Cardiac atrium fibroblast (primary cell): ENCODE data around the gene NECTIN3. TPM values are rescaled to one million over a fixed set of nuclear protein-coding genes. Genes with fewer than 3 reads are reported as not detected.

ENCODE experiments used
- total RNA-seq: library from RNA; depleted of rRNA; stranded (reverse); fragments of >200 nt; gene quantifications from 2 replicates; pipeline ENCODE4 v1.2.3, GENCODE V29; 2015

Gene NECTIN3, protein sequence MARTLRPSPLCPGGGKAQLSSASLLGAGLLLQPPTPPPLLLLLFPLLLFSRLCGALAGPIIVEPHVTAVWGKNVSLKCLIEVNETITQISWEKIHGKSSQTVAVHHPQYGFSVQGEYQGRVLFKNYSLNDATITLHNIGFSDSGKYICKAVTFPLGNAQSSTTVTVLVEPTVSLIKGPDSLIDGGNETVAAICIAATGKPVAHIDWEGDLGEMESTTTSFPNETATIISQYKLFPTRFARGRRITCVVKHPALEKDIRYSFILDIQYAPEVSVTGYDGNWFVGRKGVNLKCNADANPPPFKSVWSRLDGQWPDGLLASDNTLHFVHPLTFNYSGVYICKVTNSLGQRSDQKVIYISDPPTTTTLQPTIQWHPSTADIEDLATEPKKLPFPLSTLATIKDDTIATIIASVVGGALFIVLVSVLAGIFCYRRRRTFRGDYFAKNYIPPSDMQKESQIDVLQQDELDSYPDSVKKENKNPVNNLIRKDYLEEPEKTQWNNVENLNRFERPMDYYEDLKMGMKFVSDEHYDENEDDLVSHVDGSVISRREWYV
- 81.0 and 132 TPM in 2 replicates for total RNA-seq

DNA sequence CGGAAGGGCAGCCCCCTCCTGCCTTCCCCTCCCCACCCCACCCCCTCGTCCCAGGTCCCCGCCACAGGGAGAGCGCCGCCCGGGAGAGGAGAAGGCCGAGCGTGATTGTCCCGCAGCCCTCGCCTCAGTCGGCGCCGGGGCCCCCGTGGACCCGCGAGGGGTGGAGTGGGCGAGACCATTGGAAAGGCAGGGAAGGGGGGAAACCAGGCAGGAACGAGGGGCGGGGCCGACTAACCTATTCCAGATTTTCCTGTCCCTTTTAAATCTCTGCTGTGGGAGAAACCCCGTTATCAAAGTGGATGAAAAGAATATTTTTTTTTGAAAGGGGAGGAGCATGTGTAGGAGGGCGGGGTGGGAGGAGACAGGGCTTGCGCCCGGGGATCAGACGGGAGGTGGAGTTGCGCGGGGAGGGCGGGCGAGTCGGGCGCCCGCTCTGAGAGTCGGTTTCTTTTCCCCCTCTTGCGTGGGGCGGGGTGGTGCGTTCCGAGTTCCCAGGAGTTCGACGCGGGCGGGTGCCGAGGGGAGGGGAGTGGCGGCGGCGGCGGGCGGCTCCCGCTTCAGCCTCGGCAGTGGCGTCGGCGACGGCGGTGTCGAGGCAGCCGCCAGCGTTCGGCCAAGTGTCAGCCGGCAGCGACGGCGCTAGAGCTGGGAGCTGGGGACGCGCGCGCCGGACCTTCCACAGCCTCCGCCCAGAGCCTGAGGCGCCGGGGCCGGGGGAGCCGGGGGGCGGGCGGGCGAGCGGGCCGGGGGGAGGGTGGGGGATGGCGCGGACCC is at the start of gene NECTIN3:
Gene NECTIN3, plus strand, starts transcription at position 560 of the 774 bp plus-strand sequence. Its CDS starts 202 bp downstream, at position 762.

